ENCODE results near the gene CCR8.
"Not testable (repeated sequence)": the region's sequence is repeated elsewhere in the genome, so short reads cannot be mapped to it uniquely, and the experiment has no call there.

CCR8 gene

DNA sequence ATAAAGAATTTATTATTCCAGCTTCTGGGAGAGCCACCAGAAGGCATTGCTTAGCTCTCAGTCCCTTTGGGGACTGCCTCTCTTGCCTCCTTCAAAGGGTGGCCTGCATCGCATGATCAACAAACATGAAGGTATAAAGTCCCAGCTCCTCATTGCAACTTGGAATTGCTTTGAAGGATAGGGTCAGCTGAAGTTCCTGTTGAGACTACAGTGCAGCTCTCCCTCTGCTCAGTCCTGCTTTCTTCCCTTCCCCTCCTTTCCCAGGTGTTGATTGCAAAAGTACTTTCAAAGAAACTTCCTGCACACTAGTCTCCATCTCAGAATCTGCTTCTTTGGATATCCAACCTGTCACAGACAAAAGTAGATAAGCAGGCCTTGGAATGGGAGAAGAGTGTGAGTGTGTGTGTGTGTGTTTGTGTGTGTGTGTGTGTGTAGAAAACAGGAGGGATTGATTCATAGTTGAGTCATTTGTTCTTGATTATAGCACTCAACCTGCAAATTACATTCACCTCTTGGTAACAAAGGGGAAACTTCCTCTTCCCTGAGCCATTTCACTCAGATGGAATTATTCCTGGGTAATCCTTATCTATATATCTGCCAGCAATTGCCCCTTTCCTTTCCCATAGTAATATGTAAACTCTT is 13.7 kb downstream of the CCR8 start:
- Histone ChIP-seq H3K4me1 (ENCODE audit: control insufficient read depth, insufficient read depth, low read length) (no peaks in the 10 kb centered on the region), H3K4me3 (ENCODE audit: low read length) (no peak overlapping the region), H3K27me3 (ENCODE audit: control insufficient read depth, insufficient read depth, low read length) (no peaks in the 10 kb centered on the region), H3K36me3 (ENCODE audit: control insufficient read depth, insufficient read depth, low read length) (no peaks in the 10 kb centered on the region), H3K27ac (ENCODE audit: low read depth, low read length) (no peak overlapping the region), H3K9ac (ENCODE audit: low read length) (no peak overlapping the region)

DNA sequence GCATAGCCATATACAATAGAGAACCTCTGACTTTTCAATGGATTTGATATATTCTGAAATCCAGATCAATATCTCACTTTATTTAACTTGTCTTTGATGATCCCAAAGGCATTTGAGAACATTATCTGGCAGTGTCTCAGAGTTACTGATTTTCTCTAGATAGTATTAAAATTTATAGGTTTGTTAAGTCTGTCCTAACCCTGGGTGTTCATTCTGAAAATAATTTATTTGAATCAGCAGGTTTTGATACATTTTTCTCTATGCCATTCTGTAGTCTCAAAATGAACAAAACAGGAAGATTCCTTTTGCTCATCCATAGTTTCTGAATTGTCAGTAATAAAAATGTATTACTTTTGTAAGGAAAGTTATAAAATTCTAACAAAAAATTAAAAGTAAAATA is 14.3 kb downstream of the CCR8 start:
- no peak overlapping the region for H3K9ac ChIP-seq (ENCODE audit: low read length)
- no peaks in the 10 kb centered on the region for H3K4me1 ChIP-seq (ENCODE audit: control insufficient read depth, insufficient read depth, low read length)
- H3K36me3 ChIP-seq (ENCODE audit: control insufficient read depth, insufficient read depth, low read length): no peaks in the 10 kb centered on the region
- no peak overlapping the region for H3K4me3 ChIP-seq (ENCODE audit: low read length)
- no peaks in the 10 kb centered on the region for H3K27me3 ChIP-seq (ENCODE audit: control insufficient read depth, insufficient read depth, low read length)
- no peak overlapping the region for H3K27ac ChIP-seq (ENCODE audit: low read depth, low read length)

DNA sequence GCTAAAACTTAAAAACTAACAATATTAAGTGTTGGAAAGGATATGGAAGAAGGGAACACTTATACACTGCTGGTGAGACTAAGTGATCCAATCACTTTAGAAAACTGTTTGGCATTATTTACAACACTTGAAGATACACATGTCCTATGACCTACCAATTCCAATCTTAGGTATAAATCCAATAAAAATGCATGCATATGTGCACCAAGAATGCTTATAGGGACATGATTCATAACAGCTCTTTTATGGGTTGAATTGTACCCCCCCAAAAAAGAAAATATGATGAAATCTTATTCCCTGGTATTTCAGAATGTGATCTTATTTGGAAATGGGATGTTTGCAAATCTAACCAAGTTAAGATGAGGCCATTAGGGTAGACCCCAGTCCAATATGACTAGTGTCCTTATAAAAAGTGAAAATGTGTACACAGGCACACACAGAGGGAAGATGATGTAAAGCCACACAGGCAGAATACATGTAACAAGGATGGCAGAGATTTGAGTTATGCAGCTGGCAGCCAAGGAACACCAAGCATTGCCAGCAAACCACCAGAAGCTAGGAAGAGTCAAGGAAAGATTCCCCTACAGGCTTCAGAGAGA is 15.3 kb downstream of the CCR8 start:
- Histone ChIP-seq H3K9ac (ENCODE audit: low read length) (no peak overlapping the region), H3K27me3 (ENCODE audit: control insufficient read depth, insufficient read depth, low read length) (no peaks in the 10 kb centered on the region), H3K36me3 (ENCODE audit: control insufficient read depth, insufficient read depth, low read length) (no peaks in the 10 kb centered on the region), H3K4me1 (ENCODE audit: control insufficient read depth, insufficient read depth, low read length) (no peaks in the 10 kb centered on the region), H3K27ac (ENCODE audit: low read depth, low read length) (no peak overlapping the region), H3K4me3 (ENCODE audit: low read length) (no peak overlapping the region)

DNA sequence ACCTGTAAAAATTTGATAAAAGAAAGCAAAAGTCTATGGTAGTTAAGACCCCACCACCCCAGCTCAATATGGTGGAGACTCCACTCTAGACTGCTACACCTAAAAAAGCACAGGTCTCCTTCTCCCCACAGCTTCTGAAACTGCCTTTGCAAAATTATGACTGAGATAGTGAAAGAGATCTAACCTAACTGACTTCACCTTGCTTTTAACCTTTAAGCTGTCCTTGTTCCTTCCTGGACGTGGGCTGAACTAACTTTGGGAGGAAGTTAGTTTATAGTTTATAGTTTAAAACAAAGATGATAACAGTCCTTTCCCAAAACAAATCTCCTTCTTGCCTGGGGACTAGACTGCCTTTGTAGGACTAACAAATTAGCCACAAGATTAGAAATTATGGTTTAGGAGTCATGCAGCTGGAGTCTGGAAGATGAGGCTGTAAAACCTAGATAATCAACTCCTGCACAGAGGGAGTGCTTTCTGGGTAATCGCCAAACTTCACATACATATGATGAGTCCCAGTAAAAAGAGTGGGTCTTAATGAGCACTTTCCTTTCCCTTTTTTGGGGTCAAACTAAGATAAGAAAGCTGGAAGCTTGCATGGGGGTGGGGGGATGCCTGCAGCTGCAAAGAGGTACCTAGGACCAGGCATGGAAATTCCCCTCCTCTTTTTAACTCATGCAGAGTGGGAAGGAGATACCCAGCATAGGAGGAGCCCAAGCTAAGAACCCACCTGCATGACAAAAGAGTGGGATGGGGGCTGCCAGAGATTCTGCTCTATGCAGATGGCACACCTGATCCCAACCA is 17.5 kb downstream of the CCR8 start:
- no peaks in the 10 kb centered on the region for H3K4me1 ChIP-seq (ENCODE audit: control insufficient read depth, insufficient read depth, low read length)
- no peak overlapping the region for H3K27ac ChIP-seq (ENCODE audit: low read depth, low read length)
- H3K36me3 ChIP-seq (ENCODE audit: control insufficient read depth, insufficient read depth, low read length): no peaks in the 10 kb centered on the region
- no peak overlapping the region for H3K9ac ChIP-seq (ENCODE audit: low read length)
- H3K27me3 ChIP-seq (ENCODE audit: control insufficient read depth, insufficient read depth, low read length): no peaks in the 10 kb centered on the region
- H3K4me3 ChIP-seq (ENCODE audit: low read length): no peak overlapping the region

DNA sequence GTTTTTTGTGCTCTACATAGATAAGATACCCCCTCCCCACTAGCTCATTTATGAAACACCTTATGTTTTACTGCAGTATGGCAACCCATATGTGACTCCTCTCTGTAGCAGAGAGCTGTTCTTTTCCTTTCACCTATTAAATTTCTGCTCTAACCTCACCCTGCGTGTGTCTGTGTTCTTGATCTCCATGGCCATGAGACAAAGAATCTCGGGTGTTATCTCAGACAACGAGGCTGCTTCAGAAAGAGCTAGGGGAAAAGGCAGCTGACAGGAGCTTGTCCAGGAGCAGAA is 18.0 kb downstream of the CCR8 start:
- Histone ChIP-seq H3K36me3 (ENCODE audit: control insufficient read depth, insufficient read depth, low read length) (no peaks in the 10 kb centered on the region), H3K27me3 (ENCODE audit: control insufficient read depth, insufficient read depth, low read length) (no peaks in the 10 kb centered on the region), H3K4me3 (ENCODE audit: low read length) (no peak overlapping the region), H3K9ac (ENCODE audit: low read length) (no peak overlapping the region), H3K4me1 (ENCODE audit: control insufficient read depth, insufficient read depth, low read length) (no peaks in the 10 kb centered on the region), H3K27ac (ENCODE audit: low read depth, low read length) (no peak overlapping the region)

DNA sequence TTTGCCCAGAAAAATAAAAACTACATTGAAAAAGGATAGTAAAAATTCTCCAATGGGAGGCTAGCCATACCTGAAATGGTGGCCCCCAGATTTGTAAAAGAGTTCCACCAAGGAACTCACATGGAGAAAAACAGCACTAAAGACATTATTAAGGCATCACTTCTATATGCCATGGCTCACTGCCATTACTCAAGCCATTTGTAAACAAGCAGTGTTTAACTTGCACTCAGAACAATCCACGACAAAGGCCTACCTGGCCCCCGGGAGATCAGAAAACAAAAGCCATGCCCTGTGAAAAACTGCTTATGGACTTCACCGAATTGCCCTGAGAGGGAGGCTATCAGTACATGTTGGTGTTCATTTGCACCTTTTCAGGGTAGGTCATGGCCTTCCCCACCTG is 19.6 kb downstream of the CCR8 start:
- H3K27ac ChIP-seq (ENCODE audit: low read depth, low read length): no peak overlapping the region
- no peaks in the 10 kb centered on the region for H3K36me3 ChIP-seq (ENCODE audit: control insufficient read depth, insufficient read depth, low read length)
- no peak overlapping the region for H3K4me3 ChIP-seq (ENCODE audit: low read length)
- no peaks in the 10 kb centered on the region for H3K4me1 ChIP-seq (ENCODE audit: control insufficient read depth, insufficient read depth, low read length)
- no peak overlapping the region for H3K9ac ChIP-seq (ENCODE audit: low read length)
- H3K27me3 ChIP-seq (ENCODE audit: control insufficient read depth, insufficient read depth, low read length): no peaks in the 10 kb centered on the region

DNA sequence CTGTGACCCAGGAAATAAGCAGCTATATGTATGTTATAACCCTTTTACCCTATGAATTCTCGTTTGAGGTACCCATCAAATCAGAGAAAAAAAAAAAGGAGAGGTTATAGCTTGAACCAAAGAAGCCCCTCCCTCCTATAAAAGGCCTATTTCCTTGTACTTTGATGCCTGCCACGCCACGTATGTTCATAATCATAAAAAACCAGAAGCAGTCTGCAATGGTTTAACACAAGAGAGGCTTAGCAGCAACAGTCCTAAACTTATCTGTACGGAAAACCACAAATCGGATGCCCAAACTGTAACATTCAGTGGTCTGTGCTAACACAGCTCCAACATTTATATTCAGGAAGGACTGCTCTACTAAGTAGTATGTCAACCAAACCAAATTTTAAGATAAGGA is 21.2 kb downstream of the CCR8 start:
- no peaks in the 10 kb centered on the region for H3K27me3 ChIP-seq (ENCODE audit: control insufficient read depth, insufficient read depth, low read length)
- no peaks in the 10 kb centered on the region for H3K4me1 ChIP-seq (ENCODE audit: control insufficient read depth, insufficient read depth, low read length)
- H3K27ac ChIP-seq (ENCODE audit: low read depth, low read length): no peak overlapping the region
- H3K4me3 ChIP-seq (ENCODE audit: low read length): no peak overlapping the region
- H3K36me3 ChIP-seq (ENCODE audit: control insufficient read depth, insufficient read depth, low read length): no peaks in the 10 kb centered on the region
- H3K9ac ChIP-seq (ENCODE audit: low read length): no peak overlapping the region

DNA sequence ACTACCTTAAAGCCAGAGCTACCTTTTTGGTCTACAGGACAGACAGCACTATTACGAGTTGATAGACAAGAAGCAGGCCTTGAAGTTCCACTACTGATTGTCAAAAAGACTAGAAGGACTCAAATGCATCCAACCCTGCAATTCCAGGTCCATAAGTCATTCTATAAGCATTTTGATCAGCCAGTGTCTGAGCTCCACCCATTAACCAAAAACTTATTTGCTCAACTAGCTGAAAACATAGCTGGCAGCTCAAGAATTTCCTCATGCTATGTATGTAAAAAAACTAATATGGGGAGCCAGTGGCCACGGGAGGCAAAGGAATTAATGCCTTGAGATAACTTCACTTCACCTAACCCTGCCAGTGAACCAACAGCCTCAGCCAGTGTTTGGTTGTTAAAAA is 21.6 kb downstream of the CCR8 start:
- not testable (repeated sequence) for H3K9ac ChIP-seq (ENCODE audit: low read length); H3K36me3 ChIP-seq (ENCODE audit: control insufficient read depth, insufficient read depth, low read length); H3K27me3 ChIP-seq (ENCODE audit: control insufficient read depth, insufficient read depth, low read length); H3K27ac ChIP-seq (ENCODE audit: low read depth, low read length); H3K4me3 ChIP-seq (ENCODE audit: low read length); H3K4me1 ChIP-seq (ENCODE audit: control insufficient read depth, insufficient read depth, low read length)

DNA sequence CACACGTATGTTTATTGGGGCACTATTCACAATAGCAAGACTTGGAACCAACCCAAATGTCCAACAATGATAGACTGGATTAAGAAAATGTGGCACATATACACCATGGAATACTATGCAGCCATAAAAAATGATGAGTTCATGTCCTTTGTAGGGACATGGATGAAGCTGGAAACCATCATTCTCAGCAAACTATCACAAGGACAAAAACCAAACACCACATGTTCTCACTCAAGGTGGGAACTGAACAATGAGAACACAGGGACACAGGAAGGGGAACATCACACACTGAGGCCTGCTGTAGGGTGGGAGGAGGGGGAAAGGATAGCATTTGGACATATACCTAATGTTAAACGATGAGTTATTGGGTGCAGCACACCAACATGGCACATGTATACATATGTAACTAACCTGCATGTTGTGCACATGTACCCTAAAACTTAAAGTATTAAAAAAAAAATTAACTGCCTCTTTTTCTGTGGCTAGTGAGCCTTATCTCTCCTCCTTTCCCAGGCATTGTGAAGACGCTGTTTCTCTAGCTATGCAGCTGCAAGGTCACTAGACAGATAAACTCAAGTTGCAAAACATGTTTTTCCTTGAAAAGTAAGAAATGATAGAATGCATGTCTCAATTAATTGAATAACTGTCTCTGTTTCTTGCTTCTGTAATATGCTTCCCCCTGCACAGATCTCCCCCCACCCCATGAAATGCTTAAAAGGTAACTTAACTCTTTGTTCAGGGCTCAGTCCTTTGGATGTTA is 23.8 kb downstream of the CCR8 start:
- H3K4me1 ChIP-seq (ENCODE audit: control insufficient read depth, insufficient read depth, low read length); H3K36me3 ChIP-seq (ENCODE audit: control insufficient read depth, insufficient read depth, low read length): not testable (repeated sequence)

DNA sequence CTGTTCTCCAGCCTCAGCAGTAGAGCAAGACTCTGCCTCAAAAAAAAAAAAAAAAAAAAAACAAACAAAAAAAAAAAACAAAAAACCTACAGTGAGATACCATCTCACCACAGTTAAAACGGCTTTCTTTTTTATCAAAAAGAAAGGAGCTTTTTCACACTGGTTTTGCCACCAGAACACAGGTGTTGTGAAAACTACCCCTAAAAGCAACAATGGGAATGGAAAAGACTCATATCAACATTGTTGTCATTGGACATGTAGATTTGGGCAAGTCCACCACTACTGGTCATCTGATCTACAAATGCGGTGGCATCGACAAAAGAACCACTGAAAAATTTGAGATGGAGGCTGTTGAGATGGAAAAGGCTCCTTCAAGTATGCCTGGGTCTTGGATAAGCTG is 28.8 kb downstream of the CCR8 start:
- Histone ChIP-seq H3K4me3 (ENCODE audit: low read length) (no peak overlapping the region), H3K27me3 (ENCODE audit: control insufficient read depth, insufficient read depth, low read length) (no peaks in the 10 kb centered on the region), H3K9ac (ENCODE audit: low read length) (no peak overlapping the region), H3K36me3 (ENCODE audit: control insufficient read depth, insufficient read depth, low read length) (no peaks in the 10 kb centered on the region), H3K4me1 (ENCODE audit: control insufficient read depth, insufficient read depth, low read length) (no peaks in the 10 kb centered on the region), H3K27ac (ENCODE audit: low read depth, low read length) (no peak overlapping the region)

More for the DNA sequence above, 23.8 kb downstream of the CCR8 start:
- H3K27ac ChIP-seq (ENCODE audit: low read depth, low read length); H3K9ac ChIP-seq (ENCODE audit: low read length); H3K27me3 ChIP-seq (ENCODE audit: control insufficient read depth, insufficient read depth, low read length); H3K4me3 ChIP-seq (ENCODE audit: low read length): not testable (repeated sequence)

DNA sequence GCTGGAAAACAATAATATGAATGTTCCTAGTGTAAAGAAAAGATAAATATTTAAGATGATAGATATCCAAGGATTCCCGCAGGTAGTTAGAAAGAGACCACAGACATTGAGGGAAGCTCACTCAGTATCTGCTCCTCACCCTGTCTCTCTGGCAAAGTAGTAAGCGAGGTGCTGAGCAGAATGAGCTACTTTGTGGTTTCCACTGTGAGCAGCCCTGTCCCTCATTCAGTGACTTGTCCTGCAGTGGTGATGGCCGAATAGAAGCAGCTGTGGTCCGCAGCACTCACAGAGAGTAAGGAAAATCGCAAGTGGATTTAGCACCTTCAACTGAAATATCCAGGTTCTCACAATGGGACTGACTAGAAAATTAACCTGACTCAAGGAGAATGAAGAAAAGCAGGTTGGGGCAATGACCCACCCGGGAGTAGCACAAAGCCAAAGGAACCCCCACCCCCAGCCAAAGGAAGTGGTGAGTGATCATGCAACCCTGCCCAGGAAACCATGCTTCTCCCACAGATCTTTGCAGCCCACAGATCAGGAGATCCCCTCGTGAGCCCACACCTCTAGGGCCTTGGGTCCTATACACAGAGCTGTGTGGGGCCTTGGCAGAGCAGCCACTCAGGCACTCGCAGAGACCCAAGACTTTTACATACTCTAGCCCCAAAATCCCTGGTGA is 31.9 kb downstream of the CCR8 start:
- no peak overlapping the region for H3K9ac ChIP-seq (ENCODE audit: low read length)
- H3K27ac ChIP-seq (ENCODE audit: low read depth, low read length): no peak overlapping the region
- no peaks in the 10 kb centered on the region for H3K4me1 ChIP-seq (ENCODE audit: control insufficient read depth, insufficient read depth, low read length)
- H3K36me3 ChIP-seq (ENCODE audit: control insufficient read depth, insufficient read depth, low read length): no peaks in the 10 kb centered on the region
- no peaks in the 10 kb centered on the region for H3K27me3 ChIP-seq (ENCODE audit: control insufficient read depth, insufficient read depth, low read length)
- no peak overlapping the region for H3K4me3 ChIP-seq (ENCODE audit: low read length)

DNA sequence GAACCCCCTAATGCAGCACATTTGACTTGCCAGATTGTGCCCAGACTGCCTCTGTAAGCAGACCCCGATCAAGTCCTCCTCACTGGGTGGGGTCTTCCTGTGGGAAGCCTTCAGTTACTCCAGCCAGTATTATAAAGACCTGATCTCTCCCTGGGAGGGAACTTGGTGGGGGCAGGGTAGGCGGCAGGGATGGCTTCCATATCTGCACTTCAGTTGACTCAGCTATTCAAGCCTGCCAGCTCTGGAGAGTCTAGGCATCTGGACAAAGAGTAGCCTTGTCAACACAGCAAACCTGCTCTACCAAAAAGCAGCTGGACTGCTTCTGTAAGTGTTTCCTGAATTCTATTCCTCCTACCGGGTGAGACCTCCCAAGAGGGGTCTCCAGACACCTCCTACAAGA is 32.7 kb downstream of the CCR8 start:
- H3K36me3 ChIP-seq (ENCODE audit: control insufficient read depth, insufficient read depth, low read length): no peaks in the 10 kb centered on the region

More for the DNA sequence above, 32.7 kb downstream of the CCR8 start:
- Histone ChIP-seq H3K4me3 (ENCODE audit: low read length) (no peak overlapping the region), H3K27ac (ENCODE audit: low read depth, low read length) (no peak overlapping the region), H3K9ac (ENCODE audit: low read length) (no peak overlapping the region), H3K4me1 (ENCODE audit: control insufficient read depth, insufficient read depth, low read length) (no peaks in the 10 kb centered on the region), H3K27me3 (ENCODE audit: control insufficient read depth, insufficient read depth, low read length) (no peaks in the 10 kb centered on the region)
